ENCODE data around the gene GAS6. TPM values are rescaled to one million over a fixed set of nuclear protein-coding genes. Genes with fewer than 3 reads are reported as not detected.
"Not testable (repeated sequence)": the region's sequence is repeated elsewhere in the genome, so short reads cannot be mapped to it uniquely, and the experiment has no call there.

Gene GAS6
- total RNA-seq, 1 donor from 2014 or later: 11.5 TPM

GRCh38 chr13:113833111-113833830 lies 30.6 kb downstream of the GAS6 start:
- Mint-ChIP-seq H3K9me3 (ENCODE audit: low read depth) (no peaks in the 10 kb centered on the region), H3K27ac (no peak overlapping the region), H3K36me3 (ENCODE audit: insufficient read depth) (no peaks in the 10 kb centered on the region), H3K27me3 (no peaks in the 10 kb centered on the region), H3K4me1 (ENCODE audit: low read depth) (peaks cover 11% of the 10 kb centered on the region), H3K4me3 (ENCODE audit: low read depth) (no peak overlapping the region)
- no peak for DNase-seq (ENCODE audit: low spot score, unreplicated experiment)
- TF ChIP-seq, protein P1, sequence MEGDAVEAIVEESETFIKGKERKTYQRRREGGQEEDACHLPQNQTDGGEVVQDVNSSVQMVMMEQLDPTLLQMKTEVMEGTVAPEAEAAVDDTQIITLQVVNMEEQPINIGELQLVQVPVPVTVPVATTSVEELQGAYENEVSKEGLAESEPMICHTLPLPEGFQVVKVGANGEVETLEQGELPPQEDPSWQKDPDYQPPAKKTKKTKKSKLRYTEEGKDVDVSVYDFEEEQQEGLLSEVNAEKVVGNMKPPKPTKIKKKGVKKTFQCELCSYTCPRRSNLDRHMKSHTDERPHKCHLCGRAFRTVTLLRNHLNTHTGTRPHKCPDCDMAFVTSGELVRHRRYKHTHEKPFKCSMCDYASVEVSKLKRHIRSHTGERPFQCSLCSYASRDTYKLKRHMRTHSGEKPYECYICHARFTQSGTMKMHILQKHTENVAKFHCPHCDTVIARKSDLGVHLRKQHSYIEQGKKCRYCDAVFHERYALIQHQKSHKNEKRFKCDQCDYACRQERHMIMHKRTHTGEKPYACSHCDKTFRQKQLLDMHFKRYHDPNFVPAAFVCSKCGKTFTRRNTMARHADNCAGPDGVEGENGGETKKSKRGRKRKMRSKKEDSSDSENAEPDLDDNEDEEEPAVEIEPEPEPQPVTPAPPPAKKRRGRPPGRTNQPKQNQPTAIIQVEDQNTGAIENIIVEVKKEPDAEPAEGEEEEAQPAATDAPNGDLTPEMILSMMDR (IDR thresholded peaks at IDR 0.05; ENCODE audit: unreplicated experiment): no peak

GRCh38 chr13:113832631-113833030 lies 31.2 kb downstream of the GAS6 start:
- TF ChIP-seq, protein P1 (IDR thresholded peaks at IDR 0.05; ENCODE audit: unreplicated experiment): no peak
- H3K9me3 Mint-ChIP-seq (ENCODE audit: low read depth): no peaks in the 10 kb centered on the region
- no peak for DNase-seq (ENCODE audit: low spot score, unreplicated experiment)
- H3K27me3 Mint-ChIP-seq: no peaks in the 10 kb centered on the region
- no peak overlapping the region for H3K4me3 Mint-ChIP-seq (ENCODE audit: low read depth)
- H3K27ac Mint-ChIP-seq: no peak overlapping the region
- peaks cover 7% of the 10 kb centered on the region for H3K4me1 Mint-ChIP-seq (ENCODE audit: low read depth)
- peaks cover under 1% of the 10 kb centered on the region for H3K36me3 Mint-ChIP-seq (ENCODE audit: insufficient read depth)

GRCh38 chr13:113832205-113832604 lies 31.7 kb downstream of the GAS6 start:
- no peak for DNase-seq (ENCODE audit: low spot score, unreplicated experiment)
- Mint-ChIP-seq H3K36me3 (ENCODE audit: insufficient read depth) (peaks cover 3% of the 10 kb centered on the region), H3K4me1 (ENCODE audit: low read depth) (peaks cover 4% of the 10 kb centered on the region), H3K4me3 (ENCODE audit: low read depth) (no peak overlapping the region), H3K9me3 (ENCODE audit: low read depth) (no peaks in the 10 kb centered on the region), H3K27me3 (no peaks in the 10 kb centered on the region), H3K27ac (no peak overlapping the region)
- TF ChIP-seq, protein P1 (IDR thresholded peaks at IDR 0.05; ENCODE audit: unreplicated experiment): no peak

- no peak for DNase-seq (ENCODE audit: low spot score, unreplicated experiment)
- H3K36me3 Mint-ChIP-seq (ENCODE audit: insufficient read depth): peaks cover 3% of the 10 kb centered on the region
- no peaks in the 10 kb centered on the region for H3K27me3 Mint-ChIP-seq
- H3K27ac Mint-ChIP-seq: no peak overlapping the region
- no peaks in the 10 kb centered on the region for H3K4me1 Mint-ChIP-seq (ENCODE audit: low read depth)
- no peak overlapping the region for H3K4me3 Mint-ChIP-seq (ENCODE audit: low read depth)
- no peaks in the 10 kb centered on the region for H3K9me3 Mint-ChIP-seq (ENCODE audit: low read depth)
- TF ChIP-seq, protein P1 (IDR thresholded peaks at IDR 0.05; ENCODE audit: unreplicated experiment): no peak
Measured at GRCh38 chr13:113831061-113831460, 32.8 kb downstream of the GAS6 start.

DNA sequence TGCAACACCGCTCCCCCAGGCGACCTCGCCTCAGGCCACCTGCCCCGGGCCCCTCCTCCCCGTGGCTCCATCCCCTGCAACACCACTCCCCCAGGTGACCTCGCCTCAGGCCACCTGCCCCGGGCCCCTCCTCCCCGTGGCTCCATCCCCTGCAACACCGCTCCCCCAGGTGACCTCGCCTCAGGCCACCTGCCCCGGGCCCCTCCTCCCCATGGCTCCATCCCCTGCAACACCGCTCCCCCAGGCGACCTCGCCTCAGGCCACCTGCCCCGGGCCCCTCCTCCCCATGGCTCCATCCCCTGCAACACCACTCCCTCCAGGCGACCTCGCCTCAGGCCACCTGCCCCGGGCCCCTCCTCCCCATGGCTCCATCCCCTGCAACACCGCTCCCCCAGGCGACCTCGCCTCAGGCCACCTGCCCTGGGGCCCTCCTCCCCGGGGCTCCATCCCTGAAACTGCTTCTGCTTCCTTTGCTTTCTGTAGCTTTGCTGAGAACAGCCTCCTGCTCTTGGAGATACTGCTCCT lies 33.4 kb downstream of the GAS6 start:
- H3K4me3 Mint-ChIP-seq (ENCODE audit: low read depth); H3K27me3 Mint-ChIP-seq; H3K36me3 Mint-ChIP-seq (ENCODE audit: insufficient read depth); H3K27ac Mint-ChIP-seq; H3K4me1 Mint-ChIP-seq (ENCODE audit: low read depth); H3K9me3 Mint-ChIP-seq (ENCODE audit: low read depth); DNase-seq (ENCODE audit: low spot score, unreplicated experiment): not testable (repeated sequence)
